H9 (cell line): Measurements from ENCODE around the gene KANK4. TPM values are rescaled to one million over a fixed set of nuclear protein-coding genes. Genes with fewer than 3 reads are reported as not detected.

Experiments
- DNase-seq: peaks from one replicate; pipeline ENCODE4 v3.0.0-alpha.2; 2017
- H2AFZ ChIP-seq: one replicate; pipeline ENCODE4 v1.6.1; 2013; ENCODE audit warnings: mild to moderate bottlenecking, low read length, control low read depth, moderate library complexity
- H2AK5ac ChIP-seq: 2 replicates; pipeline ENCODE4 v1.6.1; 2013; ENCODE audit warnings: low read length, control low read depth, mixed read lengths; ENCODE audit not compliant: insufficient read length
- H2BK120ac ChIP-seq: one replicate; pipeline ENCODE4 v1.6.1; 2013; ENCODE audit warnings: low read depth, mild to moderate bottlenecking, low read length, control low read depth, inconsistent platforms; ENCODE audit not compliant: poor library complexity, severe bottlenecking
- H2BK12ac ChIP-seq: 2 replicates; pipeline ENCODE4 v1.6.1; 2013; ENCODE audit warnings: low read length, control low read depth, mixed read lengths, low read depth; ENCODE audit not compliant: insufficient read length
- H2BK15ac ChIP-seq: 2 replicates; pipeline ENCODE4 v1.6.1; 2013; ENCODE audit warnings: low read depth, low read length, control low read depth
- H2BK20ac ChIP-seq: one replicate; pipeline ENCODE4 v1.6.1; 2013; ENCODE audit warnings: low read depth, mild to moderate bottlenecking, low read length, control low read depth, inconsistent platforms; ENCODE audit not compliant: poor library complexity, severe bottlenecking
- H2BK5ac ChIP-seq: 2 replicates; pipeline ENCODE4 v1.6.1; 2013; ENCODE audit warnings: low read length, control low read depth, mixed read lengths; ENCODE audit not compliant: insufficient read length
- H3K14ac ChIP-seq: 2 replicates; pipeline ENCODE4 v1.6.1; 2013; ENCODE audit warnings: low read length, control low read depth; ENCODE audit not compliant: insufficient read depth
- H3K18ac ChIP-seq: 2 replicates; pipeline ENCODE4 v1.6.1; 2013; ENCODE audit warnings: low read depth, mild to moderate bottlenecking, mixed read lengths, low read length, control low read depth; ENCODE audit not compliant: insufficient read length
- H3K23ac ChIP-seq: 2 replicates; pipeline ENCODE4 v1.6.1; 2013; ENCODE audit warnings: low read length, control low read depth, mixed read lengths, low read depth; ENCODE audit not compliant: insufficient read length
- H3K23me2 ChIP-seq: 2 replicates; pipeline ENCODE4 v1.6.1; 2013; ENCODE audit warnings: low read depth, mild to moderate bottlenecking, mixed read lengths, low read length, control low read depth; ENCODE audit not compliant: insufficient read length, poor library complexity, severe bottlenecking
- H3K27ac ChIP-seq: 2 replicates; pipeline ENCODE4 v1.5.1; 2013; ENCODE audit warnings: low read length, control low read depth, mixed read lengths, low read depth; ENCODE audit not compliant: insufficient read length
- H3K27me3 ChIP-seq: 2 replicates; pipeline ENCODE4 v1.6.1; 2013; ENCODE audit warnings: low read length, control low read depth, inconsistent platforms; ENCODE audit not compliant: insufficient read depth
- H3K4ac ChIP-seq: 2 replicates; pipeline ENCODE4 v1.6.1; 2013; ENCODE audit warnings: low read depth, mild to moderate bottlenecking, control low read depth, inconsistent platforms, low read length, moderate library complexity
- H3K4me1 ChIP-seq: 2 replicates; pipeline ENCODE4 v1.6.1; 2013; ENCODE audit warnings: low read length, control low read depth, inconsistent platforms; ENCODE audit not compliant: insufficient read depth
- H3K4me2 ChIP-seq: 2 replicates; pipeline ENCODE4 v1.6.1; 2013; ENCODE audit warnings: low read length, control low read depth, mixed read lengths; ENCODE audit not compliant: insufficient read length, insufficient read depth
- H3K56ac ChIP-seq: 2 replicates; pipeline ENCODE4 v1.6.1; 2013; ENCODE audit warnings: low read depth, mild to moderate bottlenecking, mixed read lengths, low read length, control low read depth; ENCODE audit not compliant: insufficient read length
- H3K79me1 ChIP-seq: 2 replicates; pipeline ENCODE4 v1.6.1; 2013; ENCODE audit warnings: low read depth, mild to moderate bottlenecking, moderate library complexity, low read length, control low read depth, inconsistent platforms; ENCODE audit not compliant: insufficient read depth, poor library complexity, severe bottlenecking
- H3K79me2 ChIP-seq: 2 replicates; pipeline ENCODE4 v1.6.1; 2013; ENCODE audit warnings: low read length, control low read depth, inconsistent platforms; ENCODE audit not compliant: insufficient read depth
- H3K9ac ChIP-seq: 2 replicates; pipeline ENCODE4 v1.6.1; 2013; ENCODE audit warnings: low read length, control low read depth, mixed read lengths; ENCODE audit not compliant: insufficient read length; ENCODE audit errors: extremely low read depth
- H3K9me3 ChIP-seq: one replicate; pipeline ENCODE4 v1.6.1; 2013; ENCODE audit warnings: low read depth, low read length, inconsistent platforms; ENCODE audit not compliant: control insufficient read depth
- H3T11ph ChIP-seq: one replicate; pipeline ENCODE4 v1.6.1; 2013; ENCODE audit warnings: mild to moderate bottlenecking, low read length, control low read depth, inconsistent platforms
- H4K20me1 ChIP-seq: one replicate; pipeline ENCODE4 v1.6.1; 2013; ENCODE audit not compliant: control insufficient read depth, insufficient read length, insufficient read depth
- H4K5ac ChIP-seq: 2 replicates; pipeline ENCODE4 v1.6.1; 2013; ENCODE audit warnings: low read depth, mild to moderate bottlenecking, mixed read lengths, low read length, control low read depth; ENCODE audit not compliant: insufficient read length
- H4K8ac ChIP-seq: replicated peaks from 2 replicates; pipeline ENCODE4 v1.6.1; 2013; ENCODE audit warnings: low read length, control low read depth, mixed read lengths, low read depth; ENCODE audit not compliant: insufficient read length
- H4K91ac ChIP-seq: 2 replicates; pipeline ENCODE4 v1.6.1; 2013; ENCODE audit warnings: low read depth, mild to moderate bottlenecking, moderate library complexity, mixed read lengths, low read length, control low read depth; ENCODE audit not compliant: insufficient read length
- H3K27ac Mint-ChIP-seq, 3 experiments: 2 replicates in 2 of 3; 3 replicates in 1 of 3; pipeline ENCODE4 v1.8.0; 2020 to 2021; ENCODE audit warnings: mixed read lengths in 3 of 3, mild to moderate bottlenecking in 1 of 3, moderate library complexity in 1 of 3
- H3K27me3 Mint-ChIP-seq: 2 replicates; pipeline ENCODE4 v1.8.0; 2021; ENCODE audit warnings: low read depth, mild to moderate bottlenecking, moderate library complexity, mixed read lengths
- H3K36me3 Mint-ChIP-seq, 3 experiments: 2 replicates in 2 of 3; 3 replicates in 1 of 3; pipeline ENCODE4 v1.8.0; 2020 to 2021; ENCODE audit warnings: low read depth in 3 of 3, mixed read lengths in 3 of 3; ENCODE audit not compliant: insufficient read depth in 1 of 3
- H3K4me1 Mint-ChIP-seq, 2 experiments: 2 replicates each; pipeline ENCODE4 v1.8.0; 2020; ENCODE audit warnings: mixed read lengths in 2 of 2
- H3K4me3 Mint-ChIP-seq, 2 experiments: 2 replicates in 1 of 2; 3 replicates in 1 of 2; pipeline ENCODE4 v1.8.0; 2020 to 2021; ENCODE audit warnings: mild to moderate bottlenecking in 2 of 2, mixed read lengths in 2 of 2, moderate library complexity in 1 of 2
- H3K9me3 Mint-ChIP-seq, 2 experiments: 2 replicates in 1 of 2; 3 replicates in 1 of 2; pipeline ENCODE4 v1.8.0; 2020; ENCODE audit warnings: mild to moderate bottlenecking in 2 of 2, mixed read lengths in 2 of 2, moderate library complexity in 1 of 2
- CTCF ChIP-seq: fragments of 200-600 bp; sonication (generic); conservative IDR thresholded peaks from 3 replicates; pipeline ENCODE4 v1.8.0; 2021; ENCODE audit warnings: antibody characterized with exemption, mild to moderate bottlenecking
- WGBS: extraction: QIAGEN DNeasy Blood & Tissue Kit; methylation state at CpG from one replicate; pipeline ENCODE4 v1.1.7; 2013; ENCODE audit warnings: missing lambda C conversion rate, low lambda C conversion rate, mixed read lengths; ENCODE audit not compliant: insufficient read length; ENCODE audit errors: extremely low coverage; 5-methylcytosine and 5-hydroxymethylcytosine counted together
- total RNA-seq: library from RNA; stranded (reverse); gene quantifications from 2 replicates; pipeline ENCODE4 v1.2.1, GENCODE V29; 2021

KANK4 gene
- total RNA-seq, 1 experiment from 2014 or later, result 0.15 TPM

GRCh38 chr1:62235576-62235975 is 83.7 kb downstream of the KANK4 start:
- Mint-ChIP-seq H3K36me3 (peaks cover 6 to 9% (median 7%) of the 10 kb centered on the region in 3 experiments; a peak in 6 of 7 replicates), H3K27me3 (no peaks in the 10 kb centered on the region), H3K4me1 (peaks cover 42 to 45% of the 10 kb centered on the region in 2 experiments), H3K27ac (no peak overlapping the region), H3K4me3 (no peak overlapping the region), H3K9me3 (0 out of 5 replicates have a peak, but pooled peaks cover 0 to 2% of the 10 kb centered on the region in 2 experiments)
- no CpG with 5 or more reads among the region's 2 CpGs for WGBS
- no peak for DNase-seq
- Histone ChIP-seq H3K9me3 (no peaks in the 10 kb centered on the region), H3K79me1 (no peaks in the 10 kb centered on the region), H4K91ac (no peak overlapping the region), H3K23me2 (no peaks in the 10 kb centered on the region), H3K4ac (no peak overlapping the region), H2BK12ac (no peak overlapping the region), H2BK5ac (no peak overlapping the region), H3K79me2 (no peaks in the 10 kb centered on the region), H2AK5ac (no peak overlapping the region), H4K5ac (no peak overlapping the region), H3K27ac (no peak overlapping the region), H3K9ac (no peak overlapping the region), H2BK120ac (no peak overlapping the region), H3K18ac (no peak overlapping the region), H3K27me3 (no peaks in the 10 kb centered on the region), H4K20me1 (no peaks in the 10 kb centered on the region), H2AFZ (no peak overlapping the region), H3K14ac (no peak overlapping the region), H3K23ac (no peak overlapping the region), H2BK15ac (no peak overlapping the region), H3K56ac (no peak overlapping the region), H3T11ph (no peak overlapping the region), H3K4me1 (peaks cover 3% of the 10 kb centered on the region; the same call in 1 of the 2 replicates), H4K8ac (no peak overlapping the region), H3K4me2 (no peak overlapping the region), H2BK20ac (no peak overlapping the region)
- TF ChIP-seq CTCF, result no peak
